HT1080 (cell line): ENCODE results near the gene LRMDA. TPM values are rescaled to one million over a fixed set of nuclear protein-coding genes. Genes with fewer than 3 reads are reported as not detected.
"Not testable (repeated sequence)": the region's sequence is repeated elsewhere in the genome, so short reads cannot be mapped to it uniquely, and the experiment has no call there.

Experiments used
- DNase-seq: peaks from one replicate; pipeline ENCODE4 v3.0.0-alpha.2; 2015; ENCODE audit warnings: low read depth
- total RNA-seq: library from RNA; depleted of rRNA; stranded (reverse); fragments of >200 nt; shearing (Covaris generic); gene quantifications from 2 replicates; pipeline ENCODE4 v1.2.3, GENCODE V29; 2014

Gene LRMDA
- total RNA-seq, 1 experiment from 2014 or later = not detected

DNA sequence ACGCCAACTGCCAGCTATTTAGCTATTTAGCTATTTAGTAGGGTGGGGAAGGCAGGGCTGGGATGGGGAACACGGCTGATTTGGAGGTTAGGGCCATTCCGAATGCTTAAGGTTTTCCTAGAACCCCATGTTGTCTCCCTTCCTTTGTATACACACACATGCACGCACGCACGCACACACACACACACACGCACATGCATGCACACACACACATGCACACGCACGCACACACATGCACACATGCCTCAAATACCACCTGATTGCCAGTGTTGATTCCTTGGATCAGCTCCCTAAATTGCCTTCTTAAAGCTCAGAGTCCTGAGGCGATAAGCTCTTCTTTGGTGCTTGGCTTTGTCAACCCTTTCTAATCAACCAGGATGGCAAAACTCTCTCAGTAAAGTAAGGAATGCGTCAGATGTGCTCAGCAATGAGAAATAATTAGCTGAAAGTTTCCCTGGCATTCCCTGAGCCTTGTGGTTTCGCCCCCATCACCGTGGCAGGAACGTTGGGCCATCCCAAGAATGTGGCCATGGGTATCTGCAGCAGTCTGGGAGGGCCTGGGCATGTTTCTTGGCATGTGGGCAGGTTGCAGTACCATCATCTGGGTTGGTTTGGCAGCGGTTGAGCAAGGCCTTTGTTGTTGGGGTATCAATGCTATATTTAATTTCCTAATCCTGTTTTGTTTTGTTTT lies 305.6 kb downstream of the LRMDA start:
- no peak for DNase-seq

DNA sequence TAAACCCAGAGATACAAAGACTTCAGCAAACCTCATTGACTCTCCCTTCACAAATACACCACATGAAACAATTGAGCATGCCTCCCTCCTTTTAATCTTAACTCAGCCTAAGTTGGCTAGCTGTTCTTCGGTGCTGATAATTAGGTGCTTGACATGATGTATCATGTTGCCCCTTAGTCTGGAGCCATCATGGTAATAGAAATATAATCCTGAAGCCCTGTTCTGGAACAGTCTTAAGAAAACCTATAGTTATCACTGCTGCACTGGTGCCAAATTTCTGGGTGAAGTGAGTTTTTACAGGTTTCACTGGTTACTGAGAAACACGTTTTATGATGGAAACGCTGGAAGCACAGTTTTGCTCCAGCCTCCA lies 306.1 kb downstream of the LRMDA start:
- DNase-seq = no peak

DNA sequence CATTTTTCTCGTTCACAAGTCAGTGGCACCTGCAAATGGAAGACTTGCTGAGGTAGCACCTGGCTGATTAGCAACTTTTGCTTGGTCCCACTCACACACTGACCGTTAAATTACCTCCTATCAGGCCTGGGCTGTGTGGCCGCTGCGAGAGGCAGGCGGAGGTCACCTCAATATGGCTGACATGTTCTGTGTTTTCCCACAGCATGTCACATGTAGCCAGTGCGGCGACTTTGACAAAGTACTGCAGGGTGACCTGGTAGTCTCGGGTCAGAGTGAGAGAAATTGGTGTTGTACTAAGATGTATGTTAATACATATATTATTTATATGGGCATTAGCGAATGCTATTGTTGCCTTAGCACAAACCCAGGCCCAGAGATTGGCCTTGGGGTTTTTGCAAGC lies 307.5 kb downstream of the LRMDA start:
- DNase-seq = no peak

DNA sequence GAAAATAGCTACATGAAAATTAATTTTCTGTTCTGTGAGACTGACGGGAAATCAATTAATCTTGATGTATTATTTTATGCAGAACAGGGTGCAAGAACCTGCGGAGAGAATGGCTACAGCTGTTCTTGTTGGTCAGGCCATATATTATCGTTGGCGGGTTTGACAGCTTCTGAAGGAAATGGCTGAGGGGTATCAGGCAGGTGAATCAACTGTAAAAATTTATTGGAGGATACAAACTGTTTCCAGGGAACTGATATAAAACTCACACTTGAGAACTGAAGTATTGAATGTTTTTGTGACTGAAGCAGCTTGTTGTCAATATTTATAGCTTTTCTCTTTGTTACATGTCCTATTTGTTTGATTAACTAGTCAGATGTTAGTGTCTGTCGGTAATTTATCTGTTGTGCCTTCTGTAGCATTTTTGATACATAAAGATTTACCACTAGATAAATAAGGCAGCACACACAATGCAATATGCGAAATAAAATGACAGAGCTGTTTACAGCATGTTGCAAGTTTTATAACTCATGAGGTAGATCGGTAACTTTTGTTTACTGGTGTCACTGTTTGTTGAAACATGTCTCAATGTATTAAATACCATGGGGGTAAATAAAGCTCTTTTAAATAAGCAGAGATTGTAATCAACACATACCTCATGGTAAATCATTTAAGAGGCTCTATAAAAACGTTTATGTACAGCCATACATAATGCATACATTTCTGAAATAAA lies 308.2 kb downstream of the LRMDA start:
- no peak for DNase-seq

DNA sequence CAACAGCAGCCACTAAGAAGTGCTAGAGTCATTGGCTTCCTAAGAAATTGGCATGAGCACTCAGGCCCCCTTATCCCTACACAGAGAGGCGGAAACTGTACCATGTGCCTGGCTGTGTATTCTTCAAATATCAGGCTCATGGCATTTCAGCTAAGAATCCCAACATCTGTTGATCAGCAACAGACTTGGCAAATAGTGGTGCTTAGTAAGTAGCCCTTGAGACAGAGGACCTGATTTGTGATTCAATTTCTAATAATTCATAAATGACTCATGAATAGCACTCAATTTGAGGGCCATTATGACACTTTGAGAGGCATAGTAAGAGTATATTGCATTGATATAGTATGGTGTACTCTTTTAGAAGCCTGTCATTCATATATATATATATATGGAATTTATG lies 309.1 kb downstream of the LRMDA start:
- no peak for DNase-seq

DNA sequence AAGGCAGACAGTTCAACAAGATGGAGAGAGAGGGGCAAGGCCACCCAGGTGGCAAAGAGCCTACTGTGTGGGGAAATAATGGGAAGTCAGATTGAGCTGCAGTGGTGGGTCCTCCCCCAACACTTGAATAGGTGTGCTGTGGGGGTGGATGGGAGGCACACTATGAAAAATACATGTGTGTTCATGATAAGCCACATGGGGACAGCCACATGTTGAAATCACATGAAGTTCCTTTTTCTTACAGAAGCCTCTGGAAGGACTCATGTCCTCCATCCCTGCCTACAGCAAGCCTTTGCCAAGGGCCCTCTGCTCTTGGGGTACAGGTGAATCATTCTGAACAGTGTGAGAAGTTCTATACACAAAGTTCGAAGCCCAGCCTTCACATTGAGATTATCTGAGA lies 310.9 kb downstream of the LRMDA start:
- DNase-seq = no peak

DNA sequence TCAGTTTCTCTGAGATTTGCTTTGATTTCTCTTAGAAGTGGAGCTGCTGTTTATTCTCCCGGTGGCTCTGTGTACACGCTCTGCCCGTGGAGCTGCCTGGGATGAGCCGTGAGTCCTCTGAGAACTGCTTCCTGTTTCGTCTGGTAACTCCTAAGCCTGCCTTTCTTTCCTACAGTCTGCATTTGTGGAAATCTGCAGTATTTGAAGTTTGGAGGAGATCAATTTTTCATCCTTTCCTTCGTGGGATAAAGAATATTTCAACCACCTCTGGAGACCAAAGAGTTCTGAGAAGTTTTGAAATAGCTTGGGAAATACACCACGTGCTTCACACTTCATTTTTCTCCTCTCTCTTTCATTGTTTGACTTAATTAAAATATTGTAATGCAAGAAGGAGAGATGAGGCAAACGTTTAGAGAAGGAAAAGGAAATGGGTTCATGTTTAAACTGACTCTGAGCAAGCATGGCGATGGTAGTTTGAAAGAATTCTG lies 311.9 kb downstream of the LRMDA start:
- no peak for DNase-seq

DNA sequence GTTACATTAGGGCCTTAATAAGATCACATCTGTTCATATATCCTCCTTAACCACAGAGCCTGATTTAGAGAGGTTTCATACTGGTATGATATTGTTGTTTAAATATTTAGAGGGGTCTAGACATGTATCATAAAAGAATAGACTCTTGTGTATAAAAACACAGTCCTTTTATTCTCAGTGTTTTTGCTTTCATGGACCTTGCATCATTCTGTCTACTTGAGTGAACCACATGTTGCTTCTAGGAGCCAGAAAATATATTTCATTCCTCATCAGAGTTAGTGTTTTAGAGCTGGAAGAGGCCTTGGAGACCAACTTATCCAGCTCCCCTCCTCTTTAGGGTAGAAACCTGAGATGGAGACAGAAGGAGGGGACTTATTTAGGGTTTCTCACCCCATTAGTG lies 312.8 kb downstream of the LRMDA start:
- no peak for DNase-seq

DNA sequence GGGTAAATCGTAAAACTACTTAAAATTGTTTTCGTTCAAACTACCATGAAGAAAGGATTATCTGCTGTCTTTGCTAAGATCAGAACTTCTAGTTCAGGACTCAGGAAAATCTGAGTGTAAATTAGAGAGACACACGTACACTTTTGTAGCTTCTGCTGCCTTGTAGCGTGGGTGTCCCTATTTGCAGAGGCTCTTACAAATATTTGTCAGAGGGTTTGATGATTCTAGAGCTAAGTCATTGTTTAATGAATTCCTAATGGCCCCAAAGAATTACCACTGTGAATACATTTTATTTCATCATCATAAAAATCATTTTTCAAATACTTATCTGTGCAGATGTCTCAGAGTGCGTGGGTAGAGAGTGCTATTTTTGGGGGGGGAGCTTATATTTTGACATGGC lies 314.9 kb downstream of the LRMDA start:
- no peak for DNase-seq

DNA sequence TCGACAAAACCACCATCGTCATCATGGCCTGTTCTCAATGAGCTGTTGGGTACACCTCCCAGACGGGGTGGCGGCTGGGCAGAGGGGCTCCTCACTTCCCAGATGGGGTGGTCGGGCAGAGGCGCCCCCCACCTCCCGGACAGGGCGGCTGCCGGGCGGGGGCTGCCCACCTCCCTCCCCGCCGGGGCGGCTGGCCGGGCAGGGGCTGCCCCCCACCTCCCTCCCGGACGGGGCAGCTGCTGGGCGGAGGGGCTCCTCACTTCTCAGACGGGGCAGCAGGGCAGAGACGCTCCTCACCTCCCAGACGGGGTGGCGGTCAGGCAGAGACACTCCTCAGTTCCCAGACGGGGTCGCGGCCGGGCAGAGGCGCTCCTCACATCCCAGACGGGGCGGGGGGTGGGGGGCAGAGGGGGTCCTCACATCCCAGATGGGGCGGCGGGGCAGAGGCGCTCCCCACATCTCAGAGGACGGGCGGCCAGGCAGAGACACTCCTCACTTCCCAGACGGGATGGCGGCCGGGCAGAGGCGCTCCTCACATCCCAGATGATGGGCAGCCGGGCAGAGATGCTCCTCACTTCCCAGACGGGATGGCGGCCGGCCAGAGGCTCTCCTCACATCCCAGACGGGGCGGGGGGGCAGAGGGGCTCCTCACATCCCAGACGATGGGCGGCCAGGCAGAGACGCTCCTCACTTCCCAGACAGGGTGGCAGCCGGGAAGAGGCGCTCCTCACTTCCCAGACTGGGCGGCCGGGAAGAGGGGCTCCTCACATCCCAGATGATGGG lies 318.9 kb downstream of the LRMDA start:
- DNase-seq = not testable (repeated sequence)

DNA sequence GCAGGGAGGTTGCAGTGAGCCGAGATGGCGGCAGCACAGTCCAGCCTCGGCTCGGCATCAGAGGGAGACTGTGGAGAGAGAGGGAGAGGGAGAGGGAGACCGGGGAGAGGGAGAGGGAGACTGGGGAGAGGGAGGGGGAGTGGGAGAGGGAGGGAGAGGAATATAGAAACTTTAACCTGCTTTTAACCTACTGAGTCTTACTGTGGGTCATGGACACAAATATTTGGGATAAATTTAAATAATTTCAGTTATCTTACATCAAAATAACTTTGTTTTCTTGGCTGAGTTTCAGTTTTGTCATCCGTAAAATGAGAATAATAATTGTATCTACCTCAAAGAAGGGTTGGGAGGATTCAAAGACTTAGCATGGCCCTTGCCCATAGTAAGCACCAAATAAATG lies 319.8 kb downstream of the LRMDA start:
- DNase-seq = no peak

DNA sequence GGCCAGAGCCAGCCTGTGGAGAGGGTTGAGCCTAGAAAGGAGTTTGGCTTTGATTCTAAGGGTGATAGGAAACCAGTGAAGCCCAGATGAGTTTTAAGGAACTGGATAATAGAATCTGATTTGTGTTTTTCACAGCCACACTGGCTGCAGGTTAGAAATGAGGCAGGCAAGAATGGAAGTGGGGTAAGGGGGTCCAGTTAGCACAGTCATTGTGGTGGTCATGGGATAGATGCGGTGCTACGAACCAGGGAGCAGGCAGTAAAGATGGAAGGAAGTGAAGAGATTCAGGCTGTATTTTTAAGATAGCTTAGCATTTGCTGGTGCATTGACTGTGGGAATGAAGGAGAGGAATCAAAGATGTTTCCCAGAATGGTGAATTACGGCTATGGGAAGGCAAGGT lies 322.2 kb downstream of the LRMDA start:
- no peak for DNase-seq

DNA sequence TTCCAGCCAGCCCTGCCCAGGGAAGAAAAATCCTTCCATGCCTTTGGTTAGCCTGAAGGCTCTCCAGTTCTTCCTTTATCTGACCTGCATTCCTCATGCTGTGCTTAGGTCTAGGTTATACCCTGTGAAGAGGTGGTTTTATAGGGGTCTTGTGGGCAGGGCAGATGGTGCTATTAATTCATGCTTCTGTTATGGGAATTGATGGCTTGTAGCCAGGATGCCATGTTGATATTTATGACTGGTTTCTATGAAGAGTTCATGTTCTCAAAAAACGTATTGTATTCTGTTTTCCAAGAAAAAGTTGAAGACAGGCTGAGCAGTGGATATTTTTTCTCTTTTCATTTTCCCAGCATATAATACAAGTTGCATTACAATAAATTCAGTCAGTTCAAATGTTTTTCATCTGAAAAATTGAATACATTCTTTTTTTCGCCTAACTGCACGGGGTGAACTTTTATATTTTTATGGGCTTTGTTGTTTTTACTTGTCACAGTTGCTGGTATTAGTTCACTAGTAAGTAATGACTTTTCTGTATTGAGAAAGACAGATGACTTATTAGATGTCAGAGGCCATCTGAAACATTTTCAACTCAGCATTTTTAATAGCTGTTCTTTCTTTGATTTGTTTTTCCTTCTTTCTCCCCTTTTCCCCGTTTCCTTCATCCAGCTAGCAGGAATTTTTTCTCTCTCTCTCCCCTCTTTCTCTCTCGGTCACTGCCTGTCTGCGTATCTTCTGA lies 322.8 kb downstream of the LRMDA start:
- DNase-seq = no peak

DNA sequence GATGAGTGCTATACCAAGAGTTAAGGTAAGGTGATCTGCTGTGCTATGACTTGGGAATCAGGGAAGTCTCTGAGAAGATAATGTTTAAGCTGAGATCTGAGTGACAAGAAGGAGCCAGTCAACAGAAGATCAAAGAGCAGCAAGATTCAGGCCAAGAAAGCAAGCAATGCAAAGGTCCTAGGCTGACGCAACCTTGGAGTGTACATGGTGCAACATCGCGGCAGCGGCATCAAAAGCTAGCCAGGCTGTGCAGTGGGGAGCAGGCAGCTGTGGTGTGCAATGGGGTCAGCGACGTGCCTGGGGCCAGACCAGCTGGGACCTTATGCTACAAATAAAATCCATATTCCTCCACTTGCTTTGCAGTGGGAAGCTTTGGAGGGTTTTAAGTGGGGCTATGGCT lies 324.1 kb downstream of the LRMDA start:
- no peak for DNase-seq

DNA sequence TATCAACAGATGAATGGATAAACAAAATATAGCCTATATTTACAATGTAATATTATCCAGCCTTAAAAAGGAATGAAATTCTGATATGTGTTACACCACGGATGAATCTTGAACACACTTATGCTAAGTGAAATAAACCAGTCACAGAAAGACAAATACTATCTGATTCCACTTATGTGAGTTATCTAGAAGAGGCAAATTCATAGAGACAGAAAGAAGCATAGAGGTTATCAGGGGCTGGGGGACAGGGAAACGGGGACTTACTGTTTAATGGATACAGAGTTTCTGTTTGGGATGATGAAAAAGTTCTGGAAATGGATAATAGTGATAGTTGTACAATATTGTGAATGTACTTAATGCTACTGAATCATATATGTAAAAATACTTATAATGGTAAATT lies 329.9 kb downstream of the LRMDA start:
- DNase-seq = no peak

DNA sequence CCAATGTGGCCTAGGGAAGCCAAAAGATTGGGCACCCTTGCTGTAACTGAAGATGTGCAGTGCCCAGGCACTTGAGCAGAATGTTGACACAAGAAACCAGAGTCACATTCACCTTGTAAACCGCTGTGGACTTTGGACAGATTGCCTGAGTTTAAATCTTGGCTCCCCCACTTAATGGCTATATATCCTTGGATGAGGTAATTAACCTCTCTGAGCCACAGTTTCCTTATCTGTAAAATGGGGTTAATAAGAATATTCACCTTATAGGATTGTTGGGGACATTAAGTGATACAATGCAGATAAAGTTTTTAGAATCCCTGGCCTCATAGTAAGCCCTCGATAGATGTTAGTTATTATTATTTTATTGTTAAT lies 331.0 kb downstream of the LRMDA start:
- no peak for DNase-seq

DNA sequence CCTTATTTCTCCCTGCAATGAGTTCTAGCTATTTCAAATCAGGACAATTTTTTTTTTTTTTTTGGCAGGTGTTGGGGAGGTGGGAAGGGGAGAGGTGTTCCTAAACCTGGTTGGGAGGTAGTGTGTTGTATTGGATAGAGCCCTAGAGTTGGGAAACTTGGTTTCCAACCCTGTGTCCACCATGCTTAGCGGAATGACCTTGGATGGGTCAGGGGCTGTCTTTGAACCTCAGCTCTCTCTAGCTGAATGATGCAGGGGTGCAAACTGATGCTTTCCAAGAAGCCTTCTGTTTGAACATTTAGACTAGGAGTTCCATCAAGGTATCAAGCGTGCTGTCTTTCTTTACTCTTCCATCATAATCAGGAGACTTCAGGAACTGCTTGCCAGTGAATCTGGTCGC lies 332.2 kb downstream of the LRMDA start:
- DNase-seq = no peak

DNA sequence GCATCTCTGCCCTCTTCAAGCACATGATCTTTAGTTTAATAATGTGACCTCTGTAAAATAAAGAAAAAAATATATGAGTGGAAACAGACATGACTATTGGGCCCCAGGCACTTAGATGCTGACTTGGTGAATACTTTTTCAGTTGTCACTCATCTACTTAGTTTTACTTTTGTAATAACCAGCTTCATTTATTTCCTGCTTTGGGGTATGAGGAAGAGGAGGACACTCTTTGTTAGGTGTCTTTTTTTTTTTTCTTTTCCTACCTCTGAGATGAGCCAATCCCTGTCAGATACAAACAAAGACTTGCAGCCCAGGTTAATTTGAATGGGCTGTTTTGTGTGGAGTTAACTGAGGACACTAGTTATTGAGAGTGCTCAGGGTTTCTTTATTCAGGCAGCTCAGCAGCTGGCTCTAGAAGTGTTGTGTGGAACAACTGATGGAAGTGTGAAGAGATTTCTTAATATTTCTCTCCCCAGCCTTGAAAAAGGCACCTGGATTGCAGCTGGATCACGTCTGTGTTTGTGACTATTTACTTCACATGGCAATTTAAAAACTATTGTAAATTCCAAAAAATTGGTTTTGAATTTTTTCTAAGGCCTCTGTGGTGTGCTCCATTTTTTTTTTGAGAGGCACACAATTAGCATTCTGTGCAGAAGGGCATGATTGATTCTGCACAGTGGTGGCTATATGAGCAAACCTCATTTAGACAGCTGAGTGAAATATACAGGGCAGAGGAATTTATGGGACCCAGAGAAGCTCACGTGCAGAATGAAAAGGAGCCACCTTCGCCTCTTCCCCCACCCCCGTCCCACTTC lies 333.8 kb downstream of the LRMDA start:
- DNase-seq = no peak

DNA sequence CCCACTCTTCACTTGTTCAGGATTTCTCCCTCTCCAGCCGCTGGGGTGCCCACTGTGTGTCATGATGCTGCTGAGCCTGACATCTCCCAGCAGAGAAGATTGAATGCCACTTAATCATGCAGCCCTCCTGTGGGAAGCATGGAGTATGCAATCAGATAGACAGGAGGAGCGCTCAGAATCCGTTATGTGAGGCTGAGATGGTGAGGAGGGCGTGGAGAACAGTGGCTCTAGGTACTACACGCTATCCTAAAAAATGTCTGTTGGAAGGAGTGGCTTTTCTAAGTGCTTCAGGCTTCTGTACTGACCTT lies 334.3 kb downstream of the LRMDA start:
- DNase-seq = no peak

DNA sequence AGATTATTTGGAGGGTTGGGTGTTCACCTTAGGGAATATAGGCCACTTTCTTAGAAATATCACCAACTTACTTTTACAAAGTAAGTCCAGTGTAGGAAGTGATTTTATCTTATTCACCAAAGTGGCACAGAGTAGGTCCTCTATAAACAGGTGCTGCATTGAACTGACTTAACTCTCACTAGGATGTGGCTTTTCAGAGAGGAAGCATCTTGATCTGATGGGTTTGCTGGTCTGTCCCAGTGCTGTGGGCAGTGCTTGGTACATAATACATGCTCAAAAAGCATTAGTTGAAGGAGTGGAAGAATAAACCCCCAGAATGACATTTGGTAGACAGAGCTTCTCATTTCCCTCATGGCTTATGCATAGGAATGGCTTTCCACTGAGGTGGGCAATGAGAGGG lies 334.7 kb downstream of the LRMDA start:
- no peak for DNase-seq

DNA sequence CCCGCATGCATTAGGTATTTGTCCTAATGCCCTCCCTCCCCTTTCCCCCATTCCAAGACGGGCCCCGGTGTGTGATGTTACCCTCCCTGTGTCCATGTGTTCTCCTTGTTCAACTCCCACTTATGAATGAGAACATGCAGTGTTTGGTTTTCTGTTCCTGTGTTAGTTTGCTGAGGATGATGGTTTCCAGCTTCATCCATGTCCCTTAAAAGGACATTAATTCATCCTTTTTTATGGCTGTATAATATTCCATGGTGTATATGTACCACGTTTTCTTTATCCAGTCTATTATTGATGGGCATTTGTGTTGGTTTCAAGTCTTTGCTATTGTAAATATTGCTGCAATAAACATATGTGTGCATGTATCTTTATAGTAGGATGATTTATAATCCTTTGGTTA lies 335.3 kb downstream of the LRMDA start:
- DNase-seq = not testable (repeated sequence)
